K562 (cell line): ENCODE measurements around the gene PRKCB. TPM values are rescaled to one million over a fixed set of nuclear protein-coding genes. Genes with fewer than 3 reads are reported as not detected.

ENCODE experiments used
- ATAC-seq: fragments of 200-7000 bp; cut with Tn5 transposase; 3 replicates; pipeline ENCODE4 v1.9.1; 2020; ENCODE audit warnings: moderate library complexity
- BruUV-seq: library from RNA; stranded (reverse); fragments of 400-500 nt; replicated peaks from 2 replicates; lab custom pipeline; 2021; lab: Mats Ljungman, UMichigan
- CTCF ChIA-PET: fragments of 300-600 bp; formaldehyde crosslinking; extraction: SDS; loops from one replicate; lab custom pipeline; 2021; ENCODE audit warnings: low intra/inter-chr PET ratio; lab: Yijun Ruan, JAX
- POLR2A ChIA-PET: fragments of 300-600, 350-650 bp; sonication (Branson Sonifier 250); formaldehyde crosslinking; extraction: SDS; loops from one replicate; lab custom pipeline; 2021; ENCODE audit warnings: antibody characterized with exemption, inconsistent platforms; lab: Yijun Ruan, JAX
- DNase-seq, 4 experiments: peaks; one replicate each; pipeline versions ENCODE4 v3.0.0 to v3.0.0-alpha.2; 2011 to 2018; ENCODE audit warnings: low spot score in 3 of 4, mixed read lengths in 3 of 4; ENCODE audit errors: extremely low read depth in 1 of 4
- FAIRE-seq: peaks from 2 replicates; lab custom pipeline; 2011; peaks lifted over from hg19 to GRCh38; lab: Jason Lieb, UNC
- H2AFZ ChIP-seq: 2 replicates; pipeline ENCODE4 v1.6.0; 2011; ENCODE audit warnings: low read depth, low read length, control low read depth, inconsistent platforms
- H3K27ac ChIP-seq: fragments of 200-600 bp; 3 replicates; pipeline ENCODE4 v1.8.0; 2011; ENCODE audit warnings: low read depth, mild to moderate bottlenecking, control low read depth, inconsistent platforms, low read length, moderate library complexity, mixed read lengths; ENCODE audit errors: extremely low read depth
- H3K27me3 ChIP-seq, 2 experiments: fragments of 300-600 bp in 1 of 2; 2 replicates in 1 of 2; 3 replicates in 1 of 2; pipeline versions ENCODE4 v1.6.0 to v1.8.0; 2011; ENCODE audit warnings: inconsistent platforms in 2 of 2, low read length in 2 of 2, mild to moderate bottlenecking in 1 of 2, mixed read lengths in 1 of 2, moderate library complexity in 1 of 2; ENCODE audit not compliant: control insufficient read depth in 2 of 2, insufficient read depth in 2 of 2
- H3K36me3 ChIP-seq: fragments of 300-600 bp; 3 replicates; pipeline ENCODE4 v1.8.0; 2011; ENCODE audit warnings: mild to moderate bottlenecking, low read length, inconsistent platforms; ENCODE audit not compliant: control insufficient read depth, insufficient read depth
- H3K4me1 ChIP-seq, 2 experiments: fragments of 200-600 bp in 1 of 2; replicated peaks in 1 of 2; 2 replicates in 1 of 2; 3 replicates in 1 of 2; pipeline versions ENCODE4 v1.5.1 to v1.8.0; 2011; ENCODE audit warnings: inconsistent platforms in 2 of 2, low read length in 2 of 2, mild to moderate bottlenecking in 1 of 2, mixed read lengths in 1 of 2, moderate library complexity in 1 of 2; ENCODE audit not compliant: control insufficient read depth in 2 of 2, insufficient read depth in 2 of 2
- H3K4me2 ChIP-seq: 2 replicates; pipeline ENCODE4 v1.6.1; 2011; ENCODE audit warnings: low read length, control low read depth, inconsistent platforms, mixed read lengths; ENCODE audit not compliant: insufficient read depth
- H3K4me3 ChIP-seq: fragments of 200-600 bp; sonication (generic), shearing (Covaris generic); 2 replicates; pipeline ENCODE4 v1.5.1; 2016; ENCODE audit warnings: control low read depth, inconsistent platforms
- H3K79me2 ChIP-seq: fragments of 200-600 bp; 3 replicates; pipeline ENCODE4 v1.8.0; 2011; ENCODE audit warnings: low read length, inconsistent platforms; ENCODE audit not compliant: control insufficient read depth, insufficient read depth
- H3K9ac ChIP-seq, 2 experiments: 2 replicates each; pipeline versions ENCODE4 v1.6.0 to v1.6.1; 2011; ENCODE audit warnings: low read depth in 2 of 2, low read length in 2 of 2, control low read depth in 1 of 2, inconsistent platforms in 1 of 2, mild to moderate bottlenecking in 1 of 2, mixed read lengths in 1 of 2; ENCODE audit not compliant: insufficient read depth in 1 of 2
- H3K9me1 ChIP-seq: one replicate; pipeline ENCODE4 v1.6.0; 2011; ENCODE audit warnings: inconsistent platforms, mild to moderate bottlenecking, low read length, moderate library complexity; ENCODE audit not compliant: control insufficient read depth, insufficient read depth
- H3K9me3 ChIP-seq: replicated peaks from 2 replicates; pipeline ENCODE4 v1.5.1; 2011; ENCODE audit warnings: low read depth, low read length, inconsistent platforms; ENCODE audit not compliant: control insufficient read depth, insufficient read depth
- H4K20me1 ChIP-seq: replicated peaks from 2 replicates; pipeline ENCODE4 v1.6.1; 2011; ENCODE audit warnings: low read length, inconsistent platforms, mixed read lengths; ENCODE audit not compliant: control insufficient read depth, insufficient read depth
- CTBP1 ChIP-seq: fragments of 450-650 bp; IDR thresholded peaks from 2 replicates; pipeline ENCODE4 v1.6.1; 2016; ENCODE audit warnings: borderline replicate concordance
- ETV5 ChIP-seq: sonication (generic); formaldehyde crosslinking; IDR thresholded peaks from 2 replicates; pipeline ENCODE4 v1.4.0; 2020; ENCODE audit warnings: low read depth, mild to moderate bottlenecking, missing genetic modification reagents
- HEY1 ChIP-seq: fragments of 250-450 bp; sonication (Bioruptor Pico); IDR thresholded peaks from 2 replicates; pipeline ENCODE4 v1.5.0; 2020; ENCODE audit warnings: mild to moderate bottlenecking, moderate library complexity, borderline replicate concordance
- HIVEP1 ChIP-seq: fragments of 250-450 bp; sonication (Bioruptor Pico); IDR thresholded peaks from 2 replicates; pipeline ENCODE4 v1.4.0; 2020; ENCODE audit warnings: mild to moderate bottlenecking
- NFYB ChIP-seq: IDR thresholded peaks from 2 replicates; pipeline ENCODE4 v1.6.1; 2011; ENCODE audit warnings: mild to moderate bottlenecking, moderate library complexity; ENCODE audit not compliant: insufficient read length; ENCODE audit errors: extremely low read depth
- RAD51 ChIP-seq: fragments of 450-650 bp; IDR thresholded peaks from 2 replicates; pipeline ENCODE4 v1.7.1; 2016; ENCODE audit warnings: low read depth, mild to moderate bottlenecking, borderline replicate concordance
- SAFB2 ChIP-seq: fragments of 200-400 bp; formaldehyde crosslinking; IDR thresholded peaks from 2 replicates; pipeline ENCODE4 v1.6.1; 2018; ENCODE audit warnings: borderline replicate concordance, low read length, low read depth, moderate library complexity; ENCODE audit not compliant: severe bottlenecking
- SIRT6 ChIP-seq: IDR thresholded peaks from one replicate; pipeline ENCODE4 v1.6.1; 2012; ENCODE audit warnings: low read depth, mild to moderate bottlenecking, control low read depth, inconsistent platforms, low read length, moderate library complexity
- SRF ChIP-seq, 2 experiments: fragments of 250-450, 450-650 bp in 1 of 2; sonication (Bioruptor Pico) in 1 of 2; sonication (generic) in 1 of 2; formaldehyde crosslinking; IDR thresholded peaks; 2 replicates each; pipeline versions ENCODE4 v1.5.0 to v1.5.1; 2020 to 2022; ENCODE audit warnings: mild to moderate bottlenecking in 1 of 2, missing genetic modification reagents in 1 of 2
- TCF3 ChIP-seq: sonication (generic); formaldehyde crosslinking; IDR thresholded peaks from 2 replicates; pipeline ENCODE4 v1.4.0; 2020; ENCODE audit warnings: mild to moderate bottlenecking, missing genetic modification reagents
- ZNF174 ChIP-seq: fragments of 250-450 bp; sonication (Bioruptor Pico); IDR thresholded peaks from 2 replicates; pipeline ENCODE4 v1.4.0; 2020; ENCODE audit warnings: mild to moderate bottlenecking
- WGBS: fragments of 100-300 bp; shearing (Covaris generic); methylation state at CpG from one replicate; pipeline ENCODE4 v1.1.6; 2016; ENCODE audit warnings: low coverage, mixed read lengths; ENCODE audit not compliant: insufficient coverage; ENCODE audit errors: missing lambda C conversion rate; 5-methylcytosine and 5-hydroxymethylcytosine counted together
- in situ Hi-C: fragments of 300-500 bp; cut with MboI; formaldehyde crosslinking; loops from 4 replicates; pipeline ENCODE4 v1.15.0; 2018; ENCODE audit warnings: inconsistent platforms, mixed read lengths
- intact Hi-C: fragments of 100-400 bp; cut with micrococcal nuclease; formaldehyde crosslinking; loops from 2 replicates; pipeline ENCODE4 v1.14.2; 2022
- polyA plus RNA-seq, 8 experiments: library from polyadenylated mRNA; depleted of rRNA in 4 of 8; stranded (reverse) in 5 of 8; unstranded in 3 of 8; fragments of >200 nt; fragmentation: Nextera tagmentation in 2 of 8; fragmentation: Illumina TruSeq in 1 of 8; extraction: Ambion mirVana in 2 of 8; extraction: Trizol in 1 of 8; gene quantifications; 2 replicates each; pipeline versions ENCODE4 v1.2.1 to v1.2.3, GENCODE V29; 2011 to 2014; ENCODE audit warnings: inconsistent platforms in 1 of 8, missing spikeins in 1 of 8
- total RNA-seq, 7 experiments: library from RNA; depleted of rRNA in 6 of 7; stranded (reverse); fragments of >200 nt in 6 of 7; fragmentation: Illumina TruSeq in 2 of 7; extraction: Trizol in 2 of 7; gene quantifications; 2 replicates each; pipeline versions ENCODE4 v1.2.1 to v1.2.3, GENCODE V29; 2011 to 2021; ENCODE audit warnings: low replicate concordance in 1 of 7
- TF ChIP-seq, protein P1 (sequence below), 2 experiments: IDR thresholded peaks in 1 of 2; conservative IDR thresholded peaks in 1 of 2; 2 replicates each; pipeline ENCODE4 v1.6.1; 2016; ENCODE audit warnings: low read depth in 2 of 2, mild to moderate bottlenecking in 1 of 2, missing compliant biosample characterization in 1 of 2, missing genetic modification characterization in 1 of 2, moderate library complexity in 1 of 2
- TF ChIP-seq, protein P2 (sequence below): fragments of 250-450 bp; sonication (Bioruptor Pico); IDR thresholded peaks from 2 replicates; pipeline ENCODE4 v1.5.0; 2021; ENCODE audit warnings: mild to moderate bottlenecking, moderate library complexity

The PRKCB gene
- total and polyA plus RNA-seq, 9 of the 15 experiments (the other 6 are each of a cell fraction or from before 2014, with no cell fraction given) = 49.9 to 276 (median 148) TPM

DNA sequence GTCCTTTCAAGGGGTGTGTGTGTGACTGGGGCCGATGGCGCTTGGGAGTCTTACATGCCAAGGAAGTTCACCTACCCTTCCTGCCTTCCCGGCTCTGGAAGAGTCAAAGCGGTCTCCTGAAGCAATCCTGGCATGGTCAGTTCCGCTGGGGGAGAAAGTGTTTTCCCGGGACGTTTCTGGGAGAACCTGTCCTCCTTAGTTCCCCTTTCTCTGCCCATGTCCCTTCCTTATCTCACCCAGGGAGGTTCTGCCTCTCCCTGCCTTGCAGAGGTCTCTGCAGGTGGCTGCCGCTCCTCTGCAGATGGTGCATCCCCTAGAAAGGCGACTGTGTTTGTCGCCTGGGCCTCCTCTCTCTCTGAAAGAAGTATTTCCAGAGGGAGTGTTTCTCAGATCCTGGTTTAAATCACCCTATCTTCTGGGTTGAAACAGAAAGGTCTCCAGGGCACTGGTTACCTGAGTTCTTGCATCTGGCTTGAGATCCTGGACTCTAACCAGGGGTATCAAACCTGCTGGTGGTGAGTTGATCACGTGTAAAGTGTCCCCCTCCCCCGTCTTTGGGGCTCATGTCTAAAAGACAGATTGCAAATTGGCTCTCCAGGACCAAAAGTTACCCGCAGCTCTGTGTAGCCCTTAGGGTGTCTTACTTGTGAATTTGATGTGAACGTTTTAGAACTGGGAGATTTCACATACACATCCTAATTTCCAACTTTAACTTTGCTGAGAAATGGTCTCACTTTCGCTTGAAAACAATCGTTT is 1.9 kb downstream of the PRKCB start:
- peak in 2 of 4 experiments; percentile 57 to 62 for DNase-seq
- peak overlapping the region; percentile 97 for H3K4me2 ChIP-seq
- peak overlapping the region; percentile 69 to 91 for H3K9ac ChIP-seq
- no peak for TF ChIP-seq ZNF174 (CRISPR knock-in tag)
- TF ChIP-seq SIRT6 = no peak
- peak; percentile 15; the same call in 1 of the 2 replicates for TF ChIP-seq TCF3 (CRISPR knock-in tag)
- TF ChIP-seq SAFB2 = no peak
- no peak for TF ChIP-seq HIVEP1 (CRISPR knock-in tag)
- TF ChIP-seq, protein P1, sequence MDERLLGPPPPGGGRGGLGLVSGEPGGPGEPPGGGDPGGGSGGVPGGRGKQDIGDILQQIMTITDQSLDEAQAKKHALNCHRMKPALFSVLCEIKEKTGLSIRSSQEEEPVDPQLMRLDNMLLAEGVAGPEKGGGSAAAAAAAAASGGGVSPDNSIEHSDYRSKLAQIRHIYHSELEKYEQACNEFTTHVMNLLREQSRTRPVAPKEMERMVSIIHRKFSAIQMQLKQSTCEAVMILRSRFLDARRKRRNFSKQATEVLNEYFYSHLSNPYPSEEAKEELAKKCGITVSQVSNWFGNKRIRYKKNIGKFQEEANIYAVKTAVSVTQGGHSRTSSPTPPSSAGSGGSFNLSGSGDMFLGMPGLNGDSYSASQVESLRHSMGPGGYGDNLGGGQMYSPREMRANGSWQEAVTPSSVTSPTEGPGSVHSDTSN (CRISPR knock-in tag; IDR thresholded peaks at IDR 0.05; ENCODE audit: low read depth) = no peak
- TF ChIP-seq, protein P1 (tag; conservative IDR thresholded peaks at IDR 0.05; ENCODE audit: low read depth) = peak; percentile 14; the same call in 1 of the 2 replicates
- TF ChIP-seq, protein P2, sequence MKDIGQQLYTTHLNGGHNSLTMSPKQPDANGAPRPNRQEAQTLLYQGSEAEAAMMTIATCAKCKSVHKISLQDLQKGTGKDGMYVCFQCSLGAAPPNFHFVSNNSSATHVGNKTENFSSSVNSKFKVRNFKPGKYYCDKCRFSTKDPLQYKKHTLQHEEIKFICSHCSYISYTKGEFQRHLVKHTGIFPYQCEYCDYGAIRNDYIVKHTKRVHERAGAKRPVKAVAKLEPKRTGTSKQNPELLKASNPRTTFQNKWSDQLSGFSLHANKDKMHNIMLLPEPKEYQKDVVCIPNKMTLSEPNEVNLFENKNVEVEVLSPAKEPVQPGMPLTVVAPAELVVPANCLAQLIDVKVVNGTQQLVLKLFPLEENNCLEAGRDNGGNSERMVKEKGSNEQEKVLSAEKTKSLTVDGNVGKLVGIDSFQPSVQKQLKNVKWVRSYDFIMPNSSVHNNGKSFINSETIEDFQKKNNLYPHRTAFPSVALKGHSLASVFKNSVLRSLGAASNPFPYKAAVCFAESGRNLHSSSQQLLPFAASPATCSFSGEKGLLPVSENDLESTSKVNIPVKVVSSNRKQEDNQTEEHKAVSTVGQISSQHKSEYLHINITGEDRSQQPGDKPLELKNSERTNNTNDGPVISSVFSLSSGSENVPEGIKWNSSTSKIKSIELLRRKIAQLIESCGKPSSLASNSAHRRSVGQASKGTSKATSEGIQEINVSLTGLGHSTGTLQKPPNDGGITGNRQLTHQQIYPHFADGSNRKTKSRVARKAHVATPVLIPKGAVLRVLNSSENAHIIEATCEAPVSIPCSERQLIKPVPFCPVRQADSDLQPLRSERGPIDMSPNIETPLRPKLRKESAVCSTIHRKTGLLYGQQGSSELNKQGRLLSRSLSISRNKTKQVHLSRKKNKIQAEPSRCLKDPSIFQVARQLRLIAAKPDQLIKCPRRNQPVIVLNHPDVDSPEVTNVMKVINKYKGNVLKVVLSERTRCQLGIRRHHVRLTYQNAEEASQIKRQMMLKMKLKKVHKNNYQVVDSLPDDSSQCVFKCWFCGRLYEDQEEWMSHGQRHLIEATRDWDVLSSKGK (CRISPR knock-in tag) = no peak
- TF ChIP-seq ETV5 (CRISPR knock-in tag) = peak; percentile 37; the same call in 1 of the 2 replicates
- no peak for TF ChIP-seq NFYB
- TF ChIP-seq RAD51 = 0 out of 2 replicates have a peak, but pooled peaks have one; percentile 29
- TF ChIP-seq HEY1 = no peak
- peak in 1 of 2 experiments; percentile 68; a peak in 1 of 4 replicates for TF ChIP-seq SRF (CRISPR knock-in tag; IDR thresholded peaks at IDR 0.05)
- peak; percentile 65 for TF ChIP-seq CTBP1

More for the DNA sequence above, 1.9 kb downstream of the PRKCB start:
- no TSS peak for BruUV-seq
- H2AFZ ChIP-seq = no peak overlapping the region
- peaks cover 30 to 56% of the 10 kb centered on the region in 2 experiments for H3K4me1 ChIP-seq
- FAIRE-seq (peak; percentile 56), ATAC-seq (peak; percentile 12; the same call in 2 of the 3 replicates)
- in situ Hi-C loops = no loop called here
- no peaks in the 10 kb centered on the region for H3K27me3 ChIP-seq
- H4K20me1 ChIP-seq = peaks cover 31% of the 10 kb centered on the region
- H3K9me1 ChIP-seq = peaks cover 12% of the 10 kb centered on the region
- intact Hi-C loops = loop anchor here (2.0 to 5.0 kb wide), 2 partner anchors 35 to 65 kb away; no protein-coding TSS in a partner anchor
- H3K27ac ChIP-seq = peak overlapping the region; percentile 64
- POLR2A ChIA-PET = interaction anchor here (0.6 to 0.7 kb wide), 2 partner anchors 110 to 418 kb away, joined by 3 read pairs; no protein-coding TSS in a partner anchor
- CTCF ChIA-PET = interaction anchor here (0.7 to 2.3 kb wide), 5 partner anchors 35 to 173 kb away, joined by 3 to 9 read pairs (median 5); no protein-coding TSS in a partner anchor
- WGBS = 2% methylated on average over 16 of the region's 16 CpGs
- H3K4me3 ChIP-seq = peak overlapping the region; percentile 87
- H3K79me2 ChIP-seq = peaks cover 71% of the 10 kb centered on the region
- no peaks in the 10 kb centered on the region for H3K9me3 ChIP-seq
- peaks cover 48% of the 10 kb centered on the region for H3K36me3 ChIP-seq
